ENCODE measurements around the gene USP17L13. TPM values are rescaled to one million over a fixed set of nuclear protein-coding genes. Genes with fewer than 3 reads are reported as not detected.
"Not testable (repeated sequence)": the region's sequence is repeated elsewhere in the genome, so short reads cannot be mapped to it uniquely, and the experiment has no call there.

The USP17L13 gene
- not detected for total RNA-seq

- H3K4me3 ChIP-seq; DNase-seq (ENCODE audit: low spot score in 2 of 2); H3K27me3 ChIP-seq; H3K27ac ChIP-seq; H3K36me3 ChIP-seq; intact Hi-C loops (cut with DNase I; ENCODE audit: low total_unique reads); H3K9me3 ChIP-seq; H3K4me1 ChIP-seq: not testable (repeated sequence)
Measured at GRCh38 chr4:9224596-9224995, at the start of gene USP17L13. USP17L13 (plus strand) TSS chr4:9224896; CDS start chr4:9224896, 0 bp downstream.

GRCh38 chr4:9210357-9210756 is 14.3 kb upstream of the USP17L13 start, which contains the start of gene USP17L10:
USP17L10 (plus strand) TSS chr4:9210657; CDS start chr4:9210657, 0 bp downstream.
- H3K27ac ChIP-seq; H3K36me3 ChIP-seq; intact Hi-C loops (cut with DNase I; ENCODE audit: low total_unique reads); H3K4me3 ChIP-seq; H3K27me3 ChIP-seq; H3K4me1 ChIP-seq; DNase-seq (ENCODE audit: low spot score in 2 of 2); H3K9me3 ChIP-seq: not testable (repeated sequence)

- DNase-seq (ENCODE audit: low spot score in 2 of 2); H3K27me3 ChIP-seq; H3K4me1 ChIP-seq; intact Hi-C loops (cut with DNase I; ENCODE audit: low total_unique reads); H3K27ac ChIP-seq; H3K36me3 ChIP-seq; H3K4me3 ChIP-seq; H3K9me3 ChIP-seq: not testable (repeated sequence)
Measured at GRCh38 chr4:9214701-9215100, 10.0 kb upstream of the USP17L13 start.

- H3K9me3 ChIP-seq; H3K4me1 ChIP-seq; H3K27ac ChIP-seq; H3K36me3 ChIP-seq; H3K27me3 ChIP-seq; intact Hi-C loops (cut with DNase I; ENCODE audit: low total_unique reads); DNase-seq (ENCODE audit: low spot score in 2 of 2); H3K4me3 ChIP-seq: not testable (repeated sequence)
Measured at GRCh38 chr4:9215105-9215504, 9.6 kb upstream of the USP17L13 start, which contains the start of gene USP17L11. USP17L11 (plus strand) TSS chr4:9215405; CDS start chr4:9215405, 0 bp downstream.

GRCh38 chr4:9219852-9220251 is 4.8 kb upstream of the USP17L13 start, which contains the start of gene USP17L12:
USP17L12 (plus strand) TSS chr4:9220152; CDS start chr4:9220152, 0 bp downstream.
- H3K9me3 ChIP-seq; H3K36me3 ChIP-seq; H3K4me3 ChIP-seq; H3K4me1 ChIP-seq; H3K27me3 ChIP-seq; H3K27ac ChIP-seq; intact Hi-C loops (cut with DNase I; ENCODE audit: low total_unique reads); DNase-seq (ENCODE audit: low spot score in 2 of 2): not testable (repeated sequence)

GRCh38 chr4:9230249-9230648 is 5.6 kb downstream of the USP17L13 start:
- DNase-seq (ENCODE audit: low spot score in 2 of 2) = not testable (repeated sequence)

GRCh38 chr4:9234085-9234484 is 9.4 kb downstream of the USP17L13 start, which contains the start of gene USP17L15:
USP17L15 (plus strand) TSS chr4:9234385; CDS start chr4:9234385, 0 bp downstream.
- H3K4me1 ChIP-seq; intact Hi-C loops (cut with DNase I; ENCODE audit: low total_unique reads); H3K27ac ChIP-seq; DNase-seq (ENCODE audit: low spot score in 2 of 2); H3K27me3 ChIP-seq; H3K9me3 ChIP-seq; H3K4me3 ChIP-seq; H3K36me3 ChIP-seq: not testable (repeated sequence)

More at GRCh38 chr4:9230249-9230648, 5.6 kb downstream of the USP17L13 start:
- H3K36me3 ChIP-seq; intact Hi-C loops (cut with DNase I; ENCODE audit: low total_unique reads); H3K9me3 ChIP-seq; H3K4me3 ChIP-seq; H3K27me3 ChIP-seq; H3K27ac ChIP-seq; H3K4me1 ChIP-seq: not testable (repeated sequence)

- DNase-seq (ENCODE audit: low spot score in 2 of 2) = peak in 1 of 2 donors; percentile 55
Measured at GRCh38 chr4:9238461-9238860, 13.8 kb downstream of the USP17L13 start.

GRCh38 chr4:9243579-9243978 is 18.9 kb downstream of the USP17L13 start, which contains the start of gene USP17L17:
USP17L17 (plus strand) TSS chr4:9243879; CDS start chr4:9243879, 0 bp downstream.
- H3K9me3 ChIP-seq; H3K4me3 ChIP-seq; H3K27me3 ChIP-seq; H3K27ac ChIP-seq; intact Hi-C loops (cut with DNase I; ENCODE audit: low total_unique reads); H3K4me1 ChIP-seq; DNase-seq (ENCODE audit: low spot score in 2 of 2); H3K36me3 ChIP-seq: not testable (repeated sequence)

More at GRCh38 chr4:9238461-9238860, 13.8 kb downstream of the USP17L13 start:
- intact Hi-C loops (cut with DNase I; ENCODE audit: low total_unique reads); H3K27me3 ChIP-seq; H3K4me1 ChIP-seq; H3K4me3 ChIP-seq; H3K27ac ChIP-seq; H3K9me3 ChIP-seq; H3K36me3 ChIP-seq: not testable (repeated sequence)

- H3K27me3 ChIP-seq; H3K4me1 ChIP-seq; H3K4me3 ChIP-seq; H3K36me3 ChIP-seq; H3K9me3 ChIP-seq; H3K27ac ChIP-seq; intact Hi-C loops (cut with DNase I; ENCODE audit: low total_unique reads): not testable (repeated sequence)
- peak; percentile 16 to 65 for DNase-seq (ENCODE audit: low spot score in 2 of 2)
Measured at GRCh38 chr4:9247953-9248680, 23.4 kb downstream of the USP17L13 start, which contains the start of gene USP17L18. USP17L18 (plus strand) TSS chr4:9248630; CDS start chr4:9248630, 0 bp downstream.

GRCh38 chr4:9253078-9253477 is 28.4 kb downstream of the USP17L13 start, which contains the start of gene USP17L19:
USP17L19 (plus strand) TSS chr4:9253378; CDS start chr4:9253378, 0 bp downstream.
- H3K4me3 ChIP-seq; H3K9me3 ChIP-seq; H3K27ac ChIP-seq; DNase-seq (ENCODE audit: low spot score in 2 of 2); intact Hi-C loops (cut with DNase I; ENCODE audit: low total_unique reads); H3K4me1 ChIP-seq; H3K27me3 ChIP-seq; H3K36me3 ChIP-seq: not testable (repeated sequence)

- H3K4me1 ChIP-seq; H3K27me3 ChIP-seq; DNase-seq (ENCODE audit: low spot score in 2 of 2); H3K9me3 ChIP-seq; H3K4me3 ChIP-seq; intact Hi-C loops (cut with DNase I; ENCODE audit: low total_unique reads); H3K27ac ChIP-seq; H3K36me3 ChIP-seq: not testable (repeated sequence)
Measured at GRCh38 chr4:9257824-9258223, 33.1 kb downstream of the USP17L13 start, which contains the start of gene USP17L20. USP17L20 (plus strand) TSS chr4:9258124; CDS start chr4:9258124, 0 bp downstream.

GRCh38 chr4:9262572-9262971 is 37.9 kb downstream of the USP17L13 start, which contains the start of gene USP17L21:
USP17L21 (plus strand) TSS chr4:9262872; CDS start chr4:9262872, 0 bp downstream.
- H3K4me1 ChIP-seq; intact Hi-C loops (cut with DNase I; ENCODE audit: low total_unique reads); H3K27ac ChIP-seq; H3K27me3 ChIP-seq; H3K9me3 ChIP-seq; H3K4me3 ChIP-seq; H3K36me3 ChIP-seq; DNase-seq (ENCODE audit: low spot score in 2 of 2): not testable (repeated sequence)

All from breast epithelium (tissue), 4 donors.